Pancreas (tissue), 10 donors: ENCODE measurements around the gene GPHB5. TPM values are rescaled to one million over a fixed set of nuclear protein-coding genes. Genes with fewer than 3 reads are reported as not detected.
"Not testable (repeated sequence)": the region's sequence is repeated elsewhere in the genome, so short reads cannot be mapped to it uniquely, and the experiment has no call there.

ENCODE experiments used
- ATAC-seq, 4 donors: fragments of 200-7000 bp; cut with Tn5 transposase; one replicate each; pipeline versions ENCODE4 v1.8.0 to v1.9.1; 2020; ENCODE audit warnings: mild to moderate bottlenecking in 4 of 4, moderate library complexity in 4 of 4
- DNase-seq, 6 donors: peaks; one replicate each; pipeline ENCODE4 v3.0.0-alpha.2; 2020
- FAIRE-seq: peaks from 2 replicates; lab custom pipeline; 2012; peaks lifted over from hg19 to GRCh38; lab: Jason Lieb, UNC
- H3K27ac ChIP-seq, 4 donors: fragments of 200-600 bp; sonication (generic); 1 replicate in 3 of 4; 2 replicates in 1 of 4; pipeline versions ENCODE4 v1.5.0 to v1.8.0; 2020
- H3K27me3 ChIP-seq, 4 donors: fragments of 200-600 bp; one replicate each; pipeline ENCODE4 v1.8.0; 2021
- H3K36me3 ChIP-seq, 3 donors: fragments of 200-600 bp; sonication (generic) in 1 of 3; one replicate each; pipeline versions ENCODE4 v1.5.0 to v1.8.0; 2020 to 2021
- H3K4me1 ChIP-seq, 3 donors: fragments of 200-600 bp; one replicate each; pipeline ENCODE4 v1.8.0; 2021
- H3K4me3 ChIP-seq, 4 donors: fragments of 200-600 bp; sonication (generic) in 2 of 4; one replicate each; pipeline versions ENCODE4 v1.5.0 to v1.8.0; 2020 to 2021
- H3K9me3 ChIP-seq, 4 donors: fragments of 200-600 bp; one replicate each; pipeline ENCODE4 v1.8.0; 2021
- CTCF ChIP-seq, 4 donors: fragments of 200-600 bp; sonication (generic) in 3 of 4; IDR thresholded peaks; one replicate each; pipeline versions ENCODE4 v1.5.0 to v1.8.0; 2021; ENCODE audit warnings: antibody characterized with exemption in 4 of 4
- WGBS, 2 donors: extraction: QIAGEN DNeasy Blood & Tissue Kit; methylation state at CpG; one replicate each; pipeline ENCODE4 v1.1.7; 2013; 5-methylcytosine and 5-hydroxymethylcytosine counted together
- intact Hi-C, 3 donors: fragments of 100-400 bp; cut with DNase I; formaldehyde crosslinking; loops; one replicate each; pipeline versions ENCODE4 v1.11.1 to v1.14.2; 2022
- polyA plus RNA-seq, 2 donors: library from polyadenylated mRNA; stranded (reverse); fragments of 200-250 nt; gene quantifications; one replicate each; pipeline ENCODE4 v1.2.3, GENCODE V29; 2013
- total RNA-seq, 6 donors: library from RNA; stranded (reverse); fragmentation: NEBNext Ultra II Directional in 4 of 6; extraction: Animal tissue kit (Norgen Biotek cat#: 25700) in 4 of 6; gene quantifications; one replicate each; pipeline versions ENCODE4 v1.2.1 to v1.2.4, GENCODE V29; 2021 to 2023
- donor health status: healthy with polysubstance abuse.
- donor health status: DM: no; HTN: no; CAD: no; lungs with moderate emphysema.
- donor health status: DM: no; HTN: no; CAD: no.
- donor health status: control.
- donor health status: control.
- donor health status: Bipolar disorder and iron deficiency.
- donor health status: DM: yes; HTN: yes; CAD: no.
- donor health status: DM: no; HTN: no; CAD: no.
- donor health status: DM: no; HTN: no; CAD: no.
- donor health status: DM: yes; HTN: yes; CAD: no.

The GPHB5 gene
- total and polyA plus RNA-seq, 8 donors = not detected

- Histone ChIP-seq H3K36me3 (no peaks in the 10 kb centered on the region), H3K4me3 (no peak overlapping the region), H3K27ac (no peak overlapping the region), H3K27me3 (no peaks in the 10 kb centered on the region), H3K4me1 (no peaks in the 10 kb centered on the region), H3K9me3 (no peaks in the 10 kb centered on the region)
- TF ChIP-seq CTCF (IDR thresholded peaks at IDR 0.05) = no peak
- FAIRE-seq = no peak
- no peak for DNase-seq
- WGBS, 2 donors = 80 to 84% methylated on average over 6 of the region's 6 CpGs
- no peak for ATAC-seq
- intact Hi-C loops = no loop called here
Observed at GRCh38 chr14:63287666-63288483, 30.9 kb downstream of the GPHB5 start.

- no peaks in the 10 kb centered on the region for H3K36me3 ChIP-seq
- no peaks in the 10 kb centered on the region for H3K9me3 ChIP-seq
- DNase-seq = peak in 3 of 6 donors; percentile 19 to 54 (median 38)
- intact Hi-C loops = no loop called here
- FAIRE-seq = no peak
- H3K4me1 ChIP-seq = no peaks in the 10 kb centered on the region
- WGBS, 2 donors = 30 to 37% methylated on average over 2 of the region's 2 CpGs
- no peak overlapping the region for H3K27ac ChIP-seq
- no peaks in the 10 kb centered on the region for H3K27me3 ChIP-seq
- TF ChIP-seq CTCF (IDR thresholded peaks at IDR 0.05) = no peak
- peak; percentile 84 to 97 (median 94) for ATAC-seq
- no peak overlapping the region for H3K4me3 ChIP-seq
Observed at GRCh38 chr14:63286071-63286470, 32.7 kb downstream of the GPHB5 start.

- intact Hi-C loops = no loop called here
- no peak for TF ChIP-seq CTCF (IDR thresholded peaks at IDR 0.05)
- no peak for ATAC-seq
- Histone ChIP-seq H3K27me3 (no peaks in the 10 kb centered on the region), H3K36me3 (no peaks in the 10 kb centered on the region), H3K27ac (no peak overlapping the region), H3K4me3 (no peak overlapping the region), H3K9me3 (no peaks in the 10 kb centered on the region), H3K4me1 (no peaks in the 10 kb centered on the region)
- 87 to 89% methylated on average over 7 of the region's 7 CpGs for WGBS, 2 donors
- FAIRE-seq = no peak
- no peak for DNase-seq
Observed at GRCh38 chr14:63283884-63284248, 34.9 kb downstream of the GPHB5 start.

- no peak for FAIRE-seq
- no peak for DNase-seq
- WGBS, 2 donors = 73 to 78% methylated on average over 8 of the region's 8 CpGs
- H3K27ac ChIP-seq = no peak overlapping the region
- H3K4me3 ChIP-seq = no peak overlapping the region
- H3K36me3 ChIP-seq = no peaks in the 10 kb centered on the region
- H3K27me3 ChIP-seq = no peaks in the 10 kb centered on the region
- no peak for TF ChIP-seq CTCF (IDR thresholded peaks at IDR 0.05)
- H3K9me3 ChIP-seq = no peaks in the 10 kb centered on the region
- no peak for ATAC-seq
- no peaks in the 10 kb centered on the region for H3K4me1 ChIP-seq
- intact Hi-C loops = no loop called here
Observed at GRCh38 chr14:63282997-63283883, 35.5 kb downstream of the GPHB5 start.

GRCh38 chr14:63279933-63280332 is 38.8 kb downstream of the GPHB5 start:
- not testable (repeated sequence) for H3K27ac ChIP-seq, DNase-seq, FAIRE-seq, H3K9me3 ChIP-seq, ATAC-seq, H3K27me3 ChIP-seq, H3K4me1 ChIP-seq, H3K4me3 ChIP-seq, H3K36me3 ChIP-seq
- WGBS, 2 donors = 86 to 91% methylated on average over 4 of the region's 4 CpGs
- intact Hi-C loops = loop anchor here in 2 of 3 donors (5.0 to 10.0 kb wide), 3 partner anchors 105 to 1115 kb away; no protein-coding TSS in a partner anchor
